Measurements from ENCODE around the gene FAM118A. TPM values are rescaled to one million over a fixed set of nuclear protein-coding genes. Genes with fewer than 3 reads are reported as not detected.

FAM118A gene
- total and polyA plus RNA-seq, 2 of the 8 experiments (the other 6 are each of a cell fraction or from before 2014, with no cell fraction given) = 8.5 to 18.6 TPM

DNA sequence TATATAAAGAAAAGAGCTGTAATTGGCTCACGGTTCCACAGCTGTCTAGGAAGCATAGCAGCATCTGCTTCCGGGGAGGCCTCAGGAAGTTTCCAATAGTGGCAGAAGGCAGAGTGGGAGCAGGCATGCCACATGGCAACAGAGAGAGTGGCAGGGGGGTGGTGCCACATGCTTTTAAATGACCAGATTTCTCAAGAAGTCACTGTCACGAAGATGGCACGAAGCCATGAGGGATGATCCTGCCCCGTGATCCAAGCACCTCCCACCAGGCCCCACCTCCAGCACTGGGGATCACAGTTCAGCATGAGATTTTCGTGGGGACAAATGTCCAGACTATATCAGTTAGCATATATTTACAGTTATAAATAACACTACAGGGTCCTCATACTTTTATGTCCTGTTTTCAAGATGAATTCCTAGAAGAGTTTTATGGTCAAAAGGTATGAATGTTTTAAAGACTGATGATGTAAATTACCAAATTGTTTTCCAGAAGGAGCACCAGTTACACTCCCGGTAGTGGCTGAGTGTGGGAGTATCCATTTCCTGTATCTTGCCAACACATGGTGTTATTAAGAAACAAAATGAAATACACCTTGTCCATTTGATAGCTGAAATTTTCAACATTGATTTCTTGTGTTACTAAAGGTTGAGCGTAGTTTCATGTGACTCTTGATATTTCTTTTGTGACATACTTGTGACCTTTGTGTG lies 19.2 kb downstream of the FAM118A start:
- ChIA-PET CTCF (ENCODE audit: partially characterized antibody) (interaction anchor here (0.6 to 0.8 kb wide), 3 partner anchors 84 to 224 kb away, joined by 3 to 4 read pairs (median 3); partner anchors contain the start of genes RIBC2 and SMC1B), POLR2A (ENCODE audit: partially characterized antibody) (no interaction called here)
- no peak overlapping the region for H2BK12ac ChIP-seq (ENCODE audit: low read depth, low read length)
- H2AK5ac ChIP-seq (ENCODE audit: low read depth, low read length) = no peak overlapping the region
- no peaks in the 10 kb centered on the region for H3K23me2 ChIP-seq (ENCODE audit: low read depth, low read length)
- H4K5ac ChIP-seq (ENCODE audit: insufficient read length, low read depth, low read length) = no peak overlapping the region
- no peaks in the 10 kb centered on the region for H3K4me1 ChIP-seq (replicated peaks in 1 of 4; ENCODE audit: control insufficient read depth in 3 of 4, insufficient read depth in 4 of 4, low read length in 3 of 4)
- no peak for TF ChIP-seq YY1 (IDR thresholded peaks at IDR 0.05; ENCODE audit: low read depth, low read length)
- no peak for TF ChIP-seq CREB1 (IDR thresholded peaks at IDR 0.05)
- no peak for TF ChIP-seq TAF7 (optimal IDR thresholded peaks at IDR 0.05; ENCODE audit: borderline replicate concordance, low read depth, low read length)
- H2BK20ac ChIP-seq (ENCODE audit: low read length) = no peak overlapping the region
- 92% methylated on average over 8 of the region's 8 CpGs; no CpG with 5 or more reads in 1 of the 2 experiments for WGBS, 2 experiments (ENCODE audit: extremely low coverage in 1 of 2, insufficient coverage in 1 of 2, insufficient read length in 1 of 2, insufficient replicate concordance in 2 of 2, low coverage in 1 of 2, low lambda C conversion rate in 2 of 2, missing lambda C conversion rate in 1 of 2)
- DNase-seq (ENCODE audit: low read depth in 1 of 2, low spot score in 2 of 2) (no peak), FAIRE-seq (no peak)
- H3K27ac ChIP-seq (ENCODE audit: low read depth, low read length) = no peak overlapping the region
- no peak overlapping the region for H2AFZ ChIP-seq (ENCODE audit: low read length)
- no peak overlapping the region for H3K23ac ChIP-seq (ENCODE audit: insufficient read length)
- no peak overlapping the region for H3K56ac ChIP-seq (replicated peaks; ENCODE audit: insufficient read length, low read depth, low read length)
- H3K79me1 ChIP-seq (ENCODE audit: low read depth, low read length) = no peaks in the 10 kb centered on the region
- H3K18ac ChIP-seq (ENCODE audit: extremely low read depth, low read length) = no peak overlapping the region
- no peaks in the 10 kb centered on the region for H3K27me3 ChIP-seq (replicated peaks in 1 of 4; ENCODE audit: control insufficient read depth in 3 of 4, extremely low read depth in 1 of 4, insufficient read depth in 3 of 4, low read length in 3 of 4)
- no peak overlapping the region for H4K8ac ChIP-seq (ENCODE audit: extremely low read depth, insufficient read depth, low read length)
- H3K9me3 ChIP-seq (ENCODE audit: insufficient read depth in 2 of 2, low read depth in 1 of 2, low read length in 1 of 2) = no peaks in the 10 kb centered on the region
- H3K4me2 ChIP-seq (ENCODE audit: insufficient read depth in 1 of 2, low read depth in 2 of 2, low read length in 2 of 2) = no peak overlapping the region
- no peak overlapping the region for H2BK120ac ChIP-seq (replicated peaks; ENCODE audit: low read depth, low read length)
- no peak overlapping the region for H3K9ac ChIP-seq (replicated peaks in 1 of 4; ENCODE audit: extremely low read depth in 1 of 4, low read depth in 3 of 4, low read length in 3 of 4)
- no peak overlapping the region for H2BK15ac ChIP-seq (ENCODE audit: low read length)
- H3K79me2 ChIP-seq (ENCODE audit: control insufficient read depth in 1 of 2, insufficient read depth in 2 of 2, low read length in 2 of 2) = no peaks in the 10 kb centered on the region
- H3K4me3 ChIP-seq (ENCODE audit: extremely low read depth in 1 of 4, insufficient read depth in 2 of 4, low read depth in 3 of 4, low read length in 4 of 4) = no peak overlapping the region
- no peak overlapping the region for H3K14ac ChIP-seq (ENCODE audit: insufficient read length)
- no peak overlapping the region for H4K91ac ChIP-seq (replicated peaks; ENCODE audit: insufficient read length, low read length)
- H3K36me3 ChIP-seq (ENCODE audit: control insufficient read depth in 2 of 4, insufficient read depth in 4 of 4, low read length in 3 of 4) = peaks cover 0 to 11% (median 3%) of the 10 kb centered on the region in 4 experiments; a peak in 4 of 8 replicates
- H3K4ac ChIP-seq (replicated peaks; ENCODE audit: insufficient read length, low read depth, low read length) = no peak overlapping the region
- H2BK5ac ChIP-seq (ENCODE audit: low read depth, low read length) = no peak overlapping the region
- peaks cover 0 to 1% of the 10 kb centered on the region in 2 experiments for H4K20me1 ChIP-seq (replicated peaks in 1 of 2; ENCODE audit: control insufficient read depth in 1 of 2, insufficient read depth in 2 of 2, low read length in 2 of 2)
